ENCODE data around the gene ADAMTS18.

Gene ADAMTS18

DNA sequence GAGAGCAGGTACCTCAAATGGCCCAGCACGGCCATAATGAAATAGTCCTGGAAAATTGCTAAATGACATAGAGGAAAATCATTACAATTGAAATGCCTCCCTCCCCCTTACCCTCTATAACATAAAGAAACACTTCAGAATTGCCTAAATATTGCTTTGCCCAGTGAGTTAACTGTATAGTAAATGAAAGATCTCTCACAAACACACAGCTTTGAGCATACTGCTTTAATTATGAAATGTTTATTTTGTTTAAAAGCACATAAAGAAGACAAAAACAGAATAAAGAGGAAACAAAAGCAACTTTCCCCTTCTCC, 9.3 kb upstream of the ADAMTS18 start:
- Histone ChIP-seq H3K9me3 (no peaks in the 10 kb centered on the region), H3K4me3 (ENCODE audit: low read depth in 1 of 2, low read length in 1 of 2) (no peak overlapping the region), H3K27me3 (no peaks in the 10 kb centered on the region), H3K27ac (no peak overlapping the region), H3K36me3 (no peaks in the 10 kb centered on the region), H3K4me1 (ENCODE audit: control insufficient read depth in 1 of 2, insufficient read depth in 1 of 2, low read depth in 1 of 2, low read length in 1 of 2) (no peaks in the 10 kb centered on the region)
- TF ChIP-seq, protein P1, sequence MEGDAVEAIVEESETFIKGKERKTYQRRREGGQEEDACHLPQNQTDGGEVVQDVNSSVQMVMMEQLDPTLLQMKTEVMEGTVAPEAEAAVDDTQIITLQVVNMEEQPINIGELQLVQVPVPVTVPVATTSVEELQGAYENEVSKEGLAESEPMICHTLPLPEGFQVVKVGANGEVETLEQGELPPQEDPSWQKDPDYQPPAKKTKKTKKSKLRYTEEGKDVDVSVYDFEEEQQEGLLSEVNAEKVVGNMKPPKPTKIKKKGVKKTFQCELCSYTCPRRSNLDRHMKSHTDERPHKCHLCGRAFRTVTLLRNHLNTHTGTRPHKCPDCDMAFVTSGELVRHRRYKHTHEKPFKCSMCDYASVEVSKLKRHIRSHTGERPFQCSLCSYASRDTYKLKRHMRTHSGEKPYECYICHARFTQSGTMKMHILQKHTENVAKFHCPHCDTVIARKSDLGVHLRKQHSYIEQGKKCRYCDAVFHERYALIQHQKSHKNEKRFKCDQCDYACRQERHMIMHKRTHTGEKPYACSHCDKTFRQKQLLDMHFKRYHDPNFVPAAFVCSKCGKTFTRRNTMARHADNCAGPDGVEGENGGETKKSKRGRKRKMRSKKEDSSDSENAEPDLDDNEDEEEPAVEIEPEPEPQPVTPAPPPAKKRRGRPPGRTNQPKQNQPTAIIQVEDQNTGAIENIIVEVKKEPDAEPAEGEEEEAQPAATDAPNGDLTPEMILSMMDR (IDR thresholded peaks at IDR 0.05): no peak

DNA sequence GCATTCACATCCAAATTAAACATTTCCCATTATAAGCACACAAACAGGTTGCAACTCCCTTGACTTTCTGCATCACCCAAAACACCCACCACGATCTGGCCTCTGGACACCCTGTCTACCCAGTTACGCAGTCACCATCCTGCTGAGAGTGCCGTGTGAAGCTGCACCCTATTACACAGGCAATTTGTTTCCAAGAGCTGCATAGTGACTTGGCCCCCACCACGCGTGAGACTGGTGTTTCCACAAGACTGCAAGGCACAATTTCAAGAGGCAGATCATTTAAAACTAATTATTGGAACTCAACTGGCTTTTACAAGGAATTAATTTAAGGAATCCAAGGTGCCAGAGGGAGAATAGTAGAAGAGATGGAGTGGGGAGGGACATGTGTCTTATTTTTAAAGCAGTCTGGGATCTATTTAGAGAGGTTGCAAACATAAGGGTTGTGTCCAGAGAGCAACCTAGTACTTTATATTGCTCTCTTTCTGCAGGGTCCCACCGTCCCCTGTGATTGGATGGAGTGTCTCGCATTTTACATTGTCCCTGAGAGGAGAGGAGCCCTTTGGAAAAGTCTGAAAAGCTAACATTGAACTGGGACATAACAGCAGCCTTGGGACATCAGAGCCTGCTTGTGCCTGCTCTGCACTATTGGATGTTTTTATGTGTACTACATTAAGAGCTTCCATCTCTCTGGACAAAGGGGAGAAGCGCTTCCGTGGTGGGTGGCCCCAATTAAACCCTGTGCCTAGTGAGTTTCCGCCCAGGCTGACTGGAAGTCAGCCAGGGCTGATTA, 8.7 kb upstream of the ADAMTS18 start:
- no peaks in the 10 kb centered on the region for H3K4me1 ChIP-seq (ENCODE audit: control insufficient read depth in 1 of 2, insufficient read depth in 1 of 2, low read depth in 1 of 2, low read length in 1 of 2)
- H3K27ac ChIP-seq: no peak overlapping the region
- TF ChIP-seq, protein P1 (IDR thresholded peaks at IDR 0.05): no peak
- H3K9me3 ChIP-seq: no peaks in the 10 kb centered on the region
- peaks cover under 1% of the 10 kb centered on the region for H3K27me3 ChIP-seq
- H3K36me3 ChIP-seq: no peaks in the 10 kb centered on the region
- no peak overlapping the region for H3K4me3 ChIP-seq (ENCODE audit: low read depth in 1 of 2, low read length in 1 of 2)

DNA sequence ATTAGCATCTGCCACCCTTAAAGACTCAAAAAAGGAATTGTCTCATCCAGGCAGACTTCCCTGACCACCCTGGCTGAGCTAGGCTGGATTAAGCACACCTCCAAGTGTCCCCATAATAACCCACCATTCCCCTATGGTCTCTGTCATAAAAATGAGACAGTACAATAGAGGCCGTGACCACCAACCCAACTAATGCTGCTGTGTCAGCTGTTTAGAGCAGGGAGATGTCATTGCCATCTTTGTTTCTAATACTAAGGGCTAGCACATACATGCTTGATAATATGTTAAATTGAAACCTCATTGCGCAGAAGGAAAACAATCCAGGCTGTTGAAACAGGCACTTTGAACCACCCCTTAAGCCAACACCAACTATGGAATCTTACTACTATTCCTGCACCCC, 7.2 kb upstream of the ADAMTS18 start:
- no peaks in the 10 kb centered on the region for H3K9me3 ChIP-seq
- TF ChIP-seq, protein P1 (IDR thresholded peaks at IDR 0.05): no peak
- no peaks in the 10 kb centered on the region for H3K36me3 ChIP-seq
- H3K27ac ChIP-seq: no peak overlapping the region
- H3K4me1 ChIP-seq (ENCODE audit: control insufficient read depth in 1 of 2, insufficient read depth in 1 of 2, low read depth in 1 of 2, low read length in 1 of 2): no peaks in the 10 kb centered on the region
- H3K27me3 ChIP-seq: peaks cover 16% of the 10 kb centered on the region
- no peak overlapping the region for H3K4me3 ChIP-seq (ENCODE audit: low read depth in 1 of 2, low read length in 1 of 2)

DNA sequence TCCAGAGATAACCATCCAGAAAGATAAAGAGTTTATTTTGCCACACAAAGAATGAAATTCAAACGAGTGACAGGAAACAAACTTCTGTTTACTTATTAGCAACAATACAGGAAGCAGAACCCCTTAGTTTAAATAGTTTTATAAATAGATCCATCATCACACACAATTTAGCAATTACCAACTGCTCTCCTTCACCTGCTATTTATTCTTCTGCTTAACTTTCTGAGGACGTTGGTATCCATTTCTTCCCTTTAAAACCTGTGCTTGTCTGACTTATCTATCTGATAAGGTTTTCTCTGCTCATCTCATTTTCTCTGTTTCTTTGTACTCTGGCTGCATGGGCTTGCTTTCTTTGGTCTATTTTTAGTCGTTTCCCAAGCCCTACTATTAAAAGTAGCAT, 4.3 kb upstream of the ADAMTS18 start:
- no peaks in the 10 kb centered on the region for H3K9me3 ChIP-seq
- TF ChIP-seq, protein P1 (IDR thresholded peaks at IDR 0.05): no peak
- H3K36me3 ChIP-seq: no peaks in the 10 kb centered on the region
- no peaks in the 10 kb centered on the region for H3K4me1 ChIP-seq (ENCODE audit: control insufficient read depth in 1 of 2, insufficient read depth in 1 of 2, low read depth in 1 of 2, low read length in 1 of 2)
- H3K27ac ChIP-seq: no peak overlapping the region
- H3K27me3 ChIP-seq: peaks cover 45% of the 10 kb centered on the region
- no peak overlapping the region for H3K4me3 ChIP-seq (ENCODE audit: low read depth in 1 of 2, low read length in 1 of 2)

DNA sequence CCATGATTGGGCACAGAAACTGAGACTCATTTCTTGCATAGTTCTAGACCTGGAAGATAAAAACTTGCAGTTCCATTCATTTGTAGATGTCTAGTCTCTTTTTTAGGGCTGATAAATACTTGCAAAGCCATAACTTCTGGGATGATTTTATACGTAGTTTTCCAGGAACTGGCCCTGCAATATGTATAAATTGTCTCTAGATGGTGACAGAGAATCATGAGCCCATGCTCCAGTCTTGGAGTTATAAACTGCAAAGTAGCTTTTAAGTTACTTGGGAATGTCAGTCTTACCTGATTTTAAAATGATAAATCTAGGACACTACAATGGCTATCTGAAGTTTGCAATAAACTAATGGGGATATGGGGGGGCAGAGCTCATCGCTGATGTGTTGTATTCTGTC, 3.0 kb upstream of the ADAMTS18 start:
- peaks cover 58% of the 10 kb centered on the region for H3K27me3 ChIP-seq
- H3K36me3 ChIP-seq: no peaks in the 10 kb centered on the region
- TF ChIP-seq, protein P1 (IDR thresholded peaks at IDR 0.05): no peak
- no peaks in the 10 kb centered on the region for H3K9me3 ChIP-seq
- H3K27ac ChIP-seq: no peak overlapping the region
- H3K4me1 ChIP-seq (ENCODE audit: control insufficient read depth in 1 of 2, insufficient read depth in 1 of 2, low read depth in 1 of 2, low read length in 1 of 2): no peaks in the 10 kb centered on the region
- no peak overlapping the region for H3K4me3 ChIP-seq (ENCODE audit: low read depth in 1 of 2, low read length in 1 of 2)

Measured in neutrophil (primary cell).